Parathyroid adenoma (tissue), 2 donors: ENCODE results near the gene SETD5.

Experiments used
- H2AFZ ChIP-seq: fragments of 300-600 bp; sonication (generic); one replicate; pipeline ENCODE4 v1.7.0; 2017; ENCODE audit warnings: antibody characterized with exemption, mild to moderate bottlenecking
- H3K27ac ChIP-seq: fragments of 300-600 bp; sonication (generic); one replicate; pipeline ENCODE4 v1.7.0; 2017
- H3K27me3 ChIP-seq: fragments of 300-600 bp; sonication (generic); one replicate; pipeline ENCODE4 v1.7.0; 2017; ENCODE audit warnings: low read length; ENCODE audit not compliant: control insufficient read depth, insufficient read depth
- H3K36me3 ChIP-seq: fragments of 300-600 bp; sonication (generic); one replicate; pipeline ENCODE4 v1.7.0; 2017; ENCODE audit warnings: low read length; ENCODE audit not compliant: control insufficient read depth, insufficient read depth
- H3K4me1 ChIP-seq: fragments of 300-600 bp; sonication (generic); one replicate; pipeline ENCODE4 v1.7.0; 2017; ENCODE audit warnings: control low read depth
- H3K4me2 ChIP-seq: fragments of 300-600 bp; sonication (generic); one replicate; pipeline ENCODE4 v1.7.0; 2017; ENCODE audit warnings: low read length
- H3K4me3 ChIP-seq: fragments of 300-600 bp; sonication (generic); one replicate; pipeline ENCODE4 v1.7.0; 2017; ENCODE audit warnings: low read depth, low read length
- H3K79me2 ChIP-seq: fragments of 300-600 bp; sonication (generic); one replicate; pipeline ENCODE4 v1.7.0; 2017; ENCODE audit warnings: control low read depth
- H3K9ac ChIP-seq: fragments of 300-600 bp; sonication (generic); one replicate; pipeline ENCODE4 v1.7.0; 2017; ENCODE audit warnings: mild to moderate bottlenecking
- H3K9me3 ChIP-seq: fragments of 300-600 bp; sonication (generic); one replicate; pipeline ENCODE4 v1.7.0; 2017; ENCODE audit warnings: low read length; ENCODE audit not compliant: control insufficient read depth
- TF ChIP-seq, protein P1 (sequence below): fragments of 300-600 bp; sonication (generic); IDR thresholded peaks from one replicate; pipeline ENCODE4 v1.7.0; 2017; ENCODE audit warnings: antibody characterized with exemption, mild to moderate bottlenecking
- donor health status: primary hyperparathyroidism.

SETD5 gene

DNA sequence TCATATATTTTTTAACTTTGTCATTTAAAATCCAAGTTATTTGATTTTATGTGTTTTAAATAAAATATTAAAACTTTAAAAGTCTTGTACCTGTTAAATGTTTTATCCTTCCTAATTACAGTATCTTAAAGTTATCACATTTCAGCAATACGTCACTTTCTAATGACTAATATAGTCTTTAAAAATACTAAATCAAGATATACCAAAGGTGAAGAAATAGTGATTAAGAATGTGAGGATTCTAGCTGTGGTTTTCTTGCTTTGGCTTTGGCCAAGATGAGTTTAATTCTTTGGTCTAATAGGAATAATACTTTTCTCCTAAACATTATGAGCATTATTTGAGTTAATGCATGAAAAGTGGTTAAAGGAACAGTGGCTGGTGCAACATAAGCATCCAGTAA, 13.9 kb downstream of the SETD5 start:
- Histone ChIP-seq H3K27me3 (no peaks in the 10 kb centered on the region), H3K4me1 (peaks cover 14% of the 10 kb centered on the region), H3K27ac (no peak overlapping the region), H2AFZ (no peak overlapping the region), H3K79me2 (peaks cover 67% of the 10 kb centered on the region), H3K4me2 (no peak overlapping the region), H3K9ac (no peak overlapping the region), H3K36me3 (no peaks in the 10 kb centered on the region), H3K4me3 (no peak overlapping the region), H3K9me3 (no peaks in the 10 kb centered on the region)
- TF ChIP-seq, protein P1, sequence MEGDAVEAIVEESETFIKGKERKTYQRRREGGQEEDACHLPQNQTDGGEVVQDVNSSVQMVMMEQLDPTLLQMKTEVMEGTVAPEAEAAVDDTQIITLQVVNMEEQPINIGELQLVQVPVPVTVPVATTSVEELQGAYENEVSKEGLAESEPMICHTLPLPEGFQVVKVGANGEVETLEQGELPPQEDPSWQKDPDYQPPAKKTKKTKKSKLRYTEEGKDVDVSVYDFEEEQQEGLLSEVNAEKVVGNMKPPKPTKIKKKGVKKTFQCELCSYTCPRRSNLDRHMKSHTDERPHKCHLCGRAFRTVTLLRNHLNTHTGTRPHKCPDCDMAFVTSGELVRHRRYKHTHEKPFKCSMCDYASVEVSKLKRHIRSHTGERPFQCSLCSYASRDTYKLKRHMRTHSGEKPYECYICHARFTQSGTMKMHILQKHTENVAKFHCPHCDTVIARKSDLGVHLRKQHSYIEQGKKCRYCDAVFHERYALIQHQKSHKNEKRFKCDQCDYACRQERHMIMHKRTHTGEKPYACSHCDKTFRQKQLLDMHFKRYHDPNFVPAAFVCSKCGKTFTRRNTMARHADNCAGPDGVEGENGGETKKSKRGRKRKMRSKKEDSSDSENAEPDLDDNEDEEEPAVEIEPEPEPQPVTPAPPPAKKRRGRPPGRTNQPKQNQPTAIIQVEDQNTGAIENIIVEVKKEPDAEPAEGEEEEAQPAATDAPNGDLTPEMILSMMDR = no peak

GRCh38 chr3:9412293-9412692, 14.9 kb downstream of the SETD5 start:
- H3K4me2 ChIP-seq = no peak overlapping the region
- TF ChIP-seq, protein P1 = no peak
- H3K36me3 ChIP-seq = no peaks in the 10 kb centered on the region
- H3K9ac ChIP-seq = no peak overlapping the region
- H3K79me2 ChIP-seq = peaks cover 69% of the 10 kb centered on the region
- H3K4me3 ChIP-seq = no peak overlapping the region
- no peaks in the 10 kb centered on the region for H3K27me3 ChIP-seq
- no peak overlapping the region for H3K27ac ChIP-seq
- no peaks in the 10 kb centered on the region for H3K9me3 ChIP-seq
- H3K4me1 ChIP-seq = peaks cover 14% of the 10 kb centered on the region
- no peak overlapping the region for H2AFZ ChIP-seq

DNA sequence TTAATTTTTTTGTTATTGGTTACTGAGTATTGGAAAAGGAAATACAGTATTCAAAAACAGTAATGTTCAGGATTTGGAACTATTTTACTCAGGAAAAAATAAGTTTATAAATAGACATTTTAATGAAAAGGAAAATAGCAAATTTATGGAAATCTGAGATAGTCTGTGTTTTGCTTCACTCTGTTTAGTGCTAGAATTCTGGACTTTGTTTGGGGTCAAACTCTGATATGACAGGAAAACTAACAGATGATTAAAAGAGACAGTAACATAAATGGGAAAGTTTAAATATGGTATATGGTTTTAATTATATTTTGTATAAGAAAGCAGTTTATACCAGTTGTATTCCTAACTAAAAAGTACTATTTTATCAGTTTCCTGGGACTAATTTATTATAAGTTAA, 17.4 kb downstream of the SETD5 start:
- Histone ChIP-seq H3K27ac (no peak overlapping the region), H3K4me3 (no peak overlapping the region), H3K4me1 (peaks cover 4% of the 10 kb centered on the region), H3K36me3 (no peaks in the 10 kb centered on the region), H3K9me3 (no peaks in the 10 kb centered on the region), H3K79me2 (peaks cover 69% of the 10 kb centered on the region), H3K9ac (no peak overlapping the region), H3K27me3 (no peaks in the 10 kb centered on the region), H3K4me2 (no peak overlapping the region), H2AFZ (no peak overlapping the region)
- TF ChIP-seq, protein P1 = no peak

- H3K4me1 ChIP-seq = peaks cover under 1% of the 10 kb centered on the region
- no peak overlapping the region for H3K4me3 ChIP-seq
- no peaks in the 10 kb centered on the region for H3K9me3 ChIP-seq
- H3K27me3 ChIP-seq = no peaks in the 10 kb centered on the region
- no peak overlapping the region for H3K4me2 ChIP-seq
- H3K79me2 ChIP-seq = peaks cover 65% of the 10 kb centered on the region
- H3K27ac ChIP-seq = no peak overlapping the region
- TF ChIP-seq, protein P1 = no peak
- no peak overlapping the region for H2AFZ ChIP-seq
- no peak overlapping the region for H3K9ac ChIP-seq
- no peaks in the 10 kb centered on the region for H3K36me3 ChIP-seq
Measured at GRCh38 chr3:9415485-9416138, 18.2 kb downstream of the SETD5 start.

DNA sequence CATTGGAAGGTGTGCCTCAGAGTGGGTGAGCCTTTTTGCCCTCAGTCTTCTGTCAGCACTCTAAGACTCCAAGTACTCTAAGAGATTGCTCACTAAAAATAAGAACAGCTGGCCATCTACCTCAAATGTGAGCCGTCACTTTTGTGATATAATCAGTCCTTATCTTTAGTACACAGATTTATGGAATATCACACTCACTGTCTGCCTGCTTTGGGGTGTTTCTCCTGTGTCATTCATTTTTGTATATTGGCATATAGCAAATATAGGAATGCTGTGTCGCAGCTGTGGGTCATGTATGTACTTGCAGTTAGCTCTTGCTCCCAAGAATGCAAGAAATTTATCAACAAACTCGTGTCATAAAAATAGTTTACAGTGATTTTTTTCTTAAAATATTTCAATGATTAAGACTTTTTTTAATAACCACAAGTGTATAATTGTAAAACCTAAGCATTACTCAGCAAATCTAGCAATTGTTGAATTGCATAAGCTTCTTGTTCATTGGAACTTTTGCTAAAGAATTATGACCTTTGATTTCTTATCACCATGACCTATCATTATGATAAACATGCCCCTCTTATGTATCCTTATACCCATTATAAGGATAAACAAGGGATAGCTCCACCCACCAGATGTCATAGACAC, 18.8 kb downstream of the SETD5 start:
- TF ChIP-seq, protein P1 = no peak
- Histone ChIP-seq H3K4me1 (peaks cover 7% of the 10 kb centered on the region), H3K9me3 (no peaks in the 10 kb centered on the region), H3K27ac (no peak overlapping the region), H3K4me3 (no peak overlapping the region), H3K4me2 (no peak overlapping the region), H3K36me3 (no peaks in the 10 kb centered on the region), H3K9ac (no peak overlapping the region), H3K27me3 (no peaks in the 10 kb centered on the region), H3K79me2 (peaks cover 64% of the 10 kb centered on the region), H2AFZ (no peak overlapping the region)
